ENCODE measurements around the gene MRPS21. TPM values are rescaled to one million over a fixed set of nuclear protein-coding genes. Genes with fewer than 3 reads are reported as not detected.

MRPS21 gene
- total and polyA plus RNA-seq, 7 donors = 50.1 to 87.8 (median 53.8) TPM

- intact Hi-C loops (cut with DNase I) = no loop called here
- Histone ChIP-seq H3K4me3 (no peak overlapping the region), H3K27ac (no peak overlapping the region), H3K36me3 (ENCODE audit: insufficient read depth in 1 of 2, low read depth in 1 of 2) (peaks cover 13 to 38% of the 10 kb centered on the region in 2 donors), H3K9me3 (no peaks in the 10 kb centered on the region), H3K4me1 (peaks cover 15% of the 10 kb centered on the region), H3K27me3 (ENCODE audit: insufficient read depth in 3 of 3, low read length in 2 of 3) (no peaks in the 10 kb centered on the region)
- DNase-seq (no peak), ATAC-seq (no peak)
- WGBS, 3 donors = 77 to 85% (median 80%) methylated on average over 6 of the region's 6 CpGs
- TF ChIP-seq CTCF (IDR thresholded peaks at IDR 0.05) = no peak
These were observed 31.0 kb upstream of the MRPS21 start for GRCh38 chr1:150262388-150263320.

- Histone ChIP-seq H3K27me3 (ENCODE audit: insufficient read depth in 3 of 3, low read length in 2 of 3) (no peaks in the 10 kb centered on the region), H3K4me3 (no peak overlapping the region), H3K36me3 (ENCODE audit: insufficient read depth in 1 of 2, low read depth in 1 of 2) (peaks cover 13 to 39% of the 10 kb centered on the region in 2 donors), H3K9me3 (no peaks in the 10 kb centered on the region), H3K27ac (no peak overlapping the region), H3K4me1 (peaks cover 12% of the 10 kb centered on the region)
- TF ChIP-seq CTCF (IDR thresholded peaks at IDR 0.05) = no peak
- ATAC-seq = no peak
- WGBS, 3 donors = 76 to 82% (median 78%) methylated on average over 6 of the region's 6 CpGs
- no peak for DNase-seq
- intact Hi-C loops (cut with DNase I) = no loop called here
These were observed 30.1 kb upstream of the MRPS21 start for GRCh38 chr1:150263549-150263948.

- intact Hi-C loops (cut with DNase I) = no loop called here
- no peak for ATAC-seq
- 11 to 23% (median 18%) methylated on average over 6 of the region's 6 CpGs for WGBS, 3 donors
These were observed 25.8 kb upstream of the MRPS21 start for GRCh38 chr1:150267896-150268295.

GRCh38 chr1:150268340-150268704 lies 25.3 kb upstream of the MRPS21 start:
- peaks cover 13 to 39% of the 10 kb centered on the region in 2 donors for H3K36me3 ChIP-seq (ENCODE audit: insufficient read depth in 1 of 2, low read depth in 1 of 2)
- peak overlapping the region; percentile 92 for H3K27ac ChIP-seq
- no peak for TF ChIP-seq CTCF (IDR thresholded peaks at IDR 0.05)
- no peaks in the 10 kb centered on the region for H3K27me3 ChIP-seq (ENCODE audit: insufficient read depth in 3 of 3, low read length in 2 of 3)
- intact Hi-C loops (cut with DNase I) = no loop called here
- DNase-seq = peak in 1 of 2 donors; percentile 67
- peak; percentile 42 to 69 (median 57) for ATAC-seq
- peaks cover 11% of the 10 kb centered on the region for H3K4me1 ChIP-seq
- 0% methylated on average over 17 to 21 of the region's 21 CpGs for WGBS, 3 donors
- peak overlapping the region; percentile 92 for H3K4me3 ChIP-seq
- no peaks in the 10 kb centered on the region for H3K9me3 ChIP-seq

More at GRCh38 chr1:150267896-150268295, 25.8 kb upstream of the MRPS21 start:
- Histone ChIP-seq H3K4me3 (peak overlapping the region; percentile 92), H3K4me1 (peaks cover 11% of the 10 kb centered on the region), H3K36me3 (ENCODE audit: insufficient read depth in 1 of 2, low read depth in 1 of 2) (peaks cover 13 to 39% of the 10 kb centered on the region in 2 donors), H3K27ac (peak overlapping the region; percentile 92), H3K9me3 (no peaks in the 10 kb centered on the region), H3K27me3 (ENCODE audit: insufficient read depth in 3 of 3, low read length in 2 of 3) (no peaks in the 10 kb centered on the region)
- DNase-seq = no peak
- no peak for TF ChIP-seq CTCF (IDR thresholded peaks at IDR 0.05)

All from psoas muscle (tissue), 8 donors.